IMR-90 (cell line): ENCODE results near the gene PTPRK. TPM values are rescaled to one million over a fixed set of nuclear protein-coding genes. Genes with fewer than 3 reads are reported as not detected.

ENCODE experiments used
- ATAC-seq: fragments of 200-7000 bp; cut with Tn5 transposase; 2 replicates; pipeline ENCODE4 v1.9.1; 2020; ENCODE audit warnings: low read depth, mild to moderate bottlenecking, moderate library complexity
- BruUV-seq: library from RNA; stranded (reverse); fragments of 400-500 nt; replicated peaks from 2 replicates; lab custom pipeline; 2021; lab: Mats Ljungman, UMichigan
- CTCF ChIA-PET: fragments of 300-600 bp; formaldehyde crosslinking; extraction: SDS; loops from one replicate; lab custom pipeline; 2021; ENCODE audit warnings: antibody characterized with exemption; lab: Yijun Ruan, JAX
- POLR2A ChIA-PET: fragments of 300-600 bp; sonication (Branson Sonifier 250); formaldehyde crosslinking; loops from one replicate; lab custom pipeline; 2022; ENCODE audit warnings: antibody characterized with exemption; ENCODE audit not compliant: unreplicated experiment; lab: Charles Lee
- DNase-seq: peaks from one replicate; pipeline ENCODE4 v3.0.0; 2013
- H2AFZ ChIP-seq: replicated peaks from 2 replicates; pipeline ENCODE3; 2013; ENCODE audit warnings: low read length, mild to moderate bottlenecking; ENCODE audit not compliant: poor library complexity
- H2AK5ac ChIP-seq: 2 replicates; pipeline ENCODE4 v1.6.1; 2013; ENCODE audit warnings: low read depth, low read length, inconsistent platforms
- H2AK9ac ChIP-seq: replicated peaks from 2 replicates; pipeline ENCODE3; 2013; ENCODE audit warnings: mild to moderate bottlenecking, low read depth, low read length, moderate library complexity; ENCODE audit not compliant: poor library complexity
- H2BK120ac ChIP-seq: 2 replicates; pipeline ENCODE4 v1.6.1; 2013; ENCODE audit warnings: low read depth, low read length, inconsistent platforms
- H2BK15ac ChIP-seq: 3 replicates; pipeline ENCODE4 v1.6.1; 2013; ENCODE audit warnings: low read depth, low read length, inconsistent platforms
- H2BK20ac ChIP-seq: 2 replicates; pipeline ENCODE4 v1.6.1; 2013; ENCODE audit warnings: low read depth, mild to moderate bottlenecking, inconsistent platforms, low read length, moderate library complexity
- H2BK5ac ChIP-seq: 2 replicates; pipeline ENCODE4 v1.6.1; 2013; ENCODE audit warnings: mild to moderate bottlenecking, low read depth, low read length, inconsistent platforms; ENCODE audit not compliant: poor library complexity, severe bottlenecking
- H3K14ac ChIP-seq: replicated peaks from 2 replicates; pipeline ENCODE4 v1.6.1; 2013; ENCODE audit warnings: low read depth, low read length, inconsistent platforms
- H3K18ac ChIP-seq: 2 replicates; pipeline ENCODE4 v1.6.1; 2013; ENCODE audit warnings: low read depth, low read length, control low read depth
- H3K23ac ChIP-seq: 2 replicates; pipeline ENCODE4 v1.6.1; 2013; ENCODE audit warnings: low read depth, low read length, inconsistent platforms
- H3K27ac ChIP-seq: 2 replicates; pipeline ENCODE4 v1.5.1; 2013; ENCODE audit warnings: mild to moderate bottlenecking, control low read depth, low read length; ENCODE audit not compliant: insufficient read depth
- H3K27me3 ChIP-seq: 2 replicates; pipeline ENCODE4 v1.6.1; 2013; ENCODE audit warnings: low read length; ENCODE audit not compliant: control insufficient read depth, insufficient read depth
- H3K36me3 ChIP-seq: 2 replicates; pipeline ENCODE4 v1.6.1; 2013; ENCODE audit warnings: low read length, mixed read lengths; ENCODE audit not compliant: control insufficient read depth, insufficient read depth
- H3K4ac ChIP-seq: 2 replicates; pipeline ENCODE4 v1.6.1; 2013; ENCODE audit warnings: low read depth, low read length, inconsistent platforms
- H3K4me1 ChIP-seq: 2 replicates; pipeline ENCODE4 v1.6.1; 2013; ENCODE audit warnings: low read length, mixed read lengths; ENCODE audit not compliant: control insufficient read depth, insufficient read depth
- H3K4me2 ChIP-seq: 2 replicates; pipeline ENCODE4 v1.6.1; 2013; ENCODE audit warnings: low read depth, mild to moderate bottlenecking, control low read depth, low read length, moderate library complexity
- H3K4me3 ChIP-seq: 2 replicates; pipeline ENCODE4 v1.5.1; 2013; ENCODE audit warnings: low read depth, mild to moderate bottlenecking, control low read depth, low read length, moderate library complexity; ENCODE audit not compliant: insufficient read depth
- H3K56ac ChIP-seq: 2 replicates; pipeline ENCODE4 v1.6.1; 2013; ENCODE audit warnings: low read length, inconsistent platforms; ENCODE audit not compliant: insufficient read depth; ENCODE audit errors: extremely low read depth
- H3K79me1 ChIP-seq, 2 experiments: 2 replicates each; pipeline ENCODE4 v1.6.1; 2013; ENCODE audit warnings: low read length in 2 of 2, inconsistent platforms in 1 of 2, low read depth in 1 of 2
- H3K9ac ChIP-seq: 2 replicates; pipeline ENCODE4 v1.6.1; 2013; ENCODE audit warnings: low read depth, low read length, control low read depth
- H3K9me1 ChIP-seq: 2 replicates; pipeline ENCODE4 v1.6.1; 2013; ENCODE audit warnings: low read length, inconsistent platforms; ENCODE audit not compliant: insufficient read depth
- H3K9me3 ChIP-seq: 2 replicates; pipeline ENCODE4 v1.6.1; 2013; ENCODE audit warnings: low read length; ENCODE audit not compliant: control insufficient read depth, insufficient read depth
- H4K20me1 ChIP-seq: 2 replicates; pipeline ENCODE4 v1.6.1; 2013; ENCODE audit warnings: low read length, inconsistent platforms; ENCODE audit not compliant: insufficient read depth
- H4K5ac ChIP-seq: 2 replicates; pipeline ENCODE4 v1.6.1; 2013; ENCODE audit warnings: mild to moderate bottlenecking, low read depth, low read length, control low read depth
- H4K8ac ChIP-seq, 2 experiments: 2 replicates each; pipeline ENCODE4 v1.6.1; 2013; ENCODE audit warnings: low read depth in 2 of 2, low read length in 2 of 2, control low read depth in 1 of 2, inconsistent platforms in 1 of 2
- H4K91ac ChIP-seq: 2 replicates; pipeline ENCODE4 v1.6.1; 2013; ENCODE audit warnings: low read depth, low read length, inconsistent platforms; ENCODE audit not compliant: insufficient read depth
- BHLHE40 ChIP-seq: fragments of 150-350 bp; IDR thresholded peaks from 2 replicates; pipeline ENCODE4 v1.6.1; 2016; ENCODE audit warnings: mild to moderate bottlenecking, low read depth, low read length
- CEBPB ChIP-seq: IDR thresholded peaks from 2 replicates; pipeline ENCODE4 v1.6.1; 2012; ENCODE audit warnings: low read depth, low read length, improper control_type of control experiment
- CHD1 ChIP-seq: IDR thresholded peaks from 2 replicates; pipeline ENCODE4 v1.6.1; 2012; ENCODE audit warnings: low read depth, low read length, improper control_type of control experiment
- CTCF ChIP-seq: conservative IDR thresholded peaks from 2 replicates; pipeline ENCODE4 v1.5.1; 2012; ENCODE audit warnings: mild to moderate bottlenecking, low read depth, low read length, improper control_type of control experiment
- ELK1 ChIP-seq: fragments of 150-350 bp; IDR thresholded peaks from 2 replicates; pipeline ENCODE4 v1.6.1; 2016; ENCODE audit warnings: low read depth, mild to moderate bottlenecking, low read length, moderate library complexity, borderline replicate concordance
- FOS ChIP-seq: fragments of 150-350 bp; IDR thresholded peaks from 2 replicates; pipeline ENCODE4 v1.6.1; 2016; ENCODE audit warnings: low read depth, low read length
- MAFK ChIP-seq: IDR thresholded peaks from 2 replicates; pipeline ENCODE4 v1.6.1; 2012; ENCODE audit warnings: low read depth, low read length, improper control_type of control experiment
- MAZ ChIP-seq: IDR thresholded peaks from 2 replicates; pipeline ENCODE4 v1.6.1; 2012; ENCODE audit warnings: low read depth, mild to moderate bottlenecking, low read length, improper control_type of control experiment, moderate library complexity, borderline replicate concordance
- MXI1 ChIP-seq: IDR thresholded peaks from 2 replicates; pipeline ENCODE4 v1.6.1; 2012; ENCODE audit warnings: low read depth, mild to moderate bottlenecking, low read length, moderate library complexity, borderline replicate concordance
- NFE2L2 ChIP-seq: fragments of 150-350 bp; IDR thresholded peaks from 2 replicates; pipeline ENCODE4 v1.6.1; 2016; ENCODE audit warnings: low read depth, mild to moderate bottlenecking, low read length
- POLR2A ChIP-seq: IDR thresholded peaks from 2 replicates; pipeline ENCODE4 v1.6.1; 2012; ENCODE audit warnings: mild to moderate bottlenecking, low read depth, low read length
- RAD21 ChIP-seq: IDR thresholded peaks from 2 replicates; pipeline ENCODE4 v1.6.1; 2012; ENCODE audit warnings: low read length, improper control_type of control experiment
- RCOR1 ChIP-seq: IDR thresholded peaks from 2 replicates; pipeline ENCODE4 v1.6.1; 2012; ENCODE audit warnings: mild to moderate bottlenecking, low read length, improper control_type of control experiment; ENCODE audit not compliant: insufficient replicate concordance
- RFX5 ChIP-seq: IDR thresholded peaks from 2 replicates; pipeline ENCODE4 v1.8.0; 2012; ENCODE audit warnings: low read depth, mild to moderate bottlenecking, low read length, moderate library complexity
- SMC3 ChIP-seq: fragments of 150-350 bp; IDR thresholded peaks from 2 replicates; pipeline ENCODE4 v1.6.1; 2016; ENCODE audit warnings: low read depth, mild to moderate bottlenecking, antibody characterized with exemption, low read length, moderate library complexity
- USF2 ChIP-seq: fragments of 150-350 bp; IDR thresholded peaks from 2 replicates; pipeline ENCODE4 v1.6.1; 2017; ENCODE audit warnings: mild to moderate bottlenecking, antibody characterized with exemption, low read length, low read depth
- dilution Hi-C: fragments of 300-500 bp; cut with HindIII; formaldehyde crosslinking; loops from one replicate; pipeline ENCODE4 v1.14.3; 2018; ENCODE audit warnings: low sequenced_read_pairs; ENCODE audit not compliant: unreplicated experiment
- in situ Hi-C: fragments of 300-500 bp; cut with MboI; formaldehyde crosslinking; loops from 3 replicates; pipeline ENCODE4 v1.14.3; 2019; ENCODE audit warnings: low sequenced_read_pairs, inconsistent platforms, mixed read lengths
- intact Hi-C: fragments of 100-400 bp; cut with micrococcal nuclease; formaldehyde crosslinking; loops from 2 replicates; pipeline ENCODE4 v1.10.0; 2022
- polyA plus RNA-seq, 3 experiments: library from polyadenylated mRNA; depleted of rRNA; stranded (reverse); fragments of >200 nt; gene quantifications; 2 replicates each; pipeline ENCODE4 v1.2.3, GENCODE V29; 2012; ENCODE audit warnings: low replicate concordance in 1 of 3
- total RNA-seq: library from RNA; depleted of rRNA; stranded (reverse); fragments of >200 nt; gene quantifications from 2 replicates; pipeline ENCODE4 v1.2.3, GENCODE V29; 2012

Gene PTPRK
- total and polyA plus RNA-seq, 2 of the 4 experiments (the other 2 are of a cell fraction): 18.0 to 80.8 TPM

GRCh38 chr6:128167552-128167951 lies 352.8 kb downstream of the PTPRK start:
- Histone ChIP-seq H2AFZ (no peak overlapping the region), H3K9me3 (no peaks in the 10 kb centered on the region), H3K4me1 (no peaks in the 10 kb centered on the region), H2AK9ac (no peak overlapping the region), H4K20me1 (peaks cover 5% of the 10 kb centered on the region; the same call in 1 of the 2 replicates), H3K36me3 (no peaks in the 10 kb centered on the region), H3K56ac (no peak overlapping the region), H4K91ac (no peak overlapping the region), H3K9ac (no peak overlapping the region), H3K23ac (no peak overlapping the region), H2BK15ac (no peak overlapping the region), H2AK5ac (no peak overlapping the region), H2BK20ac (no peak overlapping the region), H3K9me1 (no peaks in the 10 kb centered on the region; the same call in none of the 2 replicates), H4K8ac (no peak overlapping the region), H3K27me3 (no peaks in the 10 kb centered on the region), H3K79me1 (peaks cover 0 to 8% of the 10 kb centered on the region in 2 experiments; a peak in 1 of 4 replicates), H3K14ac (no peak overlapping the region), H3K27ac (no peak overlapping the region), H3K18ac (no peak overlapping the region), H3K4me3 (no peak overlapping the region), H3K4me2 (no peak overlapping the region), H2BK5ac (no peak overlapping the region), H4K5ac (no peak overlapping the region), H3K4ac (no peak overlapping the region), H2BK120ac (no peak overlapping the region)
- CTCF ChIA-PET: no interaction called here
- in situ Hi-C loops (no loop called here), intact Hi-C loops (no loop called here), dilution Hi-C loops (no loop called here)
- POLR2A ChIA-PET: no interaction called here
- DNase-seq (no peak), ATAC-seq (no peak)
- TF ChIP-seq ELK1: no peak
- TF ChIP-seq FOS: no peak
- no peak for TF ChIP-seq RCOR1
- TF ChIP-seq CTCF: no peak
- TF ChIP-seq CEBPB: no peak
- no peak for TF ChIP-seq POLR2A
- no peak for TF ChIP-seq CHD1
- TF ChIP-seq MXI1: no peak
- TF ChIP-seq NFE2L2: no peak
- TF ChIP-seq MAZ: no peak
- no peak for TF ChIP-seq RAD21
- no peak for TF ChIP-seq SMC3
- TF ChIP-seq BHLHE40: no peak
- no peak for TF ChIP-seq MAFK
- TF ChIP-seq USF2: no peak
- no peak for TF ChIP-seq RFX5
- no TSS peak for BruUV-seq
